ENCODE measurements around the gene FMNL2. TPM values are rescaled to one million over a fixed set of nuclear protein-coding genes. Genes with fewer than 3 reads are reported as not detected.

FMNL2 gene
- total RNA-seq, 1 donor from 2014 or later = 34.3 TPM

- TF ChIP-seq CTCF (IDR thresholded peaks at IDR 0.05; ENCODE audit: insufficient read depth, low read depth, low read length) (no peak), EZH2 (IDR thresholded peaks at IDR 0.05; ENCODE audit: insufficient read depth, low read length) (no peak)
- Histone ChIP-seq H3K79me2 (ENCODE audit: insufficient read depth, low read length) (peaks cover 81% of the 10 kb centered on the region), H3K4me2 (ENCODE audit: low read length) (no peak overlapping the region), H3K27me3 (ENCODE audit: insufficient read depth, low read length) (no peaks in the 10 kb centered on the region), H3K9ac (ENCODE audit: low read length) (no peak overlapping the region), H3K36me3 (ENCODE audit: insufficient read depth, low read length) (no peaks in the 10 kb centered on the region), H3K27ac (ENCODE audit: low read depth, low read length) (no peak overlapping the region), H3K4me1 (ENCODE audit: insufficient read depth, low read length) (peaks cover 26% of the 10 kb centered on the region), H3K4me3 (ENCODE audit: insufficient read depth, low read depth, low read length) (no peak overlapping the region), H2AFZ (ENCODE audit: low read depth, low read length) (no peak overlapping the region), H4K20me1 (ENCODE audit: insufficient read depth, low read length) (peaks cover 40% of the 10 kb centered on the region), H3K9me3 (ENCODE audit: insufficient read depth, low read depth, low read length) (no peaks in the 10 kb centered on the region)
- H3K27ac Mint-ChIP-seq (ENCODE audit: unreplicated experiment) = no peak overlapping the region
- no peaks in the 10 kb centered on the region for H3K9me3 Mint-ChIP-seq (ENCODE audit: unreplicated experiment)
- FAIRE-seq = no peak
- H3K4me3 Mint-ChIP-seq (ENCODE audit: unreplicated experiment) = no peak overlapping the region
- H3K27me3 Mint-ChIP-seq (ENCODE audit: low read depth, unreplicated experiment) = no peaks in the 10 kb centered on the region
- peak; percentile 40 for DNase-seq (ENCODE audit: low read depth)
- H3K36me3 Mint-ChIP-seq (ENCODE audit: low read depth, unreplicated experiment) = no peaks in the 10 kb centered on the region
- peaks cover 63% of the 10 kb centered on the region for H3K4me1 Mint-ChIP-seq (ENCODE audit: low read depth, unreplicated experiment)
Measured at GRCh38 chr2:152402780-152403759, 68.1 kb downstream of the FMNL2 start.

DNA sequence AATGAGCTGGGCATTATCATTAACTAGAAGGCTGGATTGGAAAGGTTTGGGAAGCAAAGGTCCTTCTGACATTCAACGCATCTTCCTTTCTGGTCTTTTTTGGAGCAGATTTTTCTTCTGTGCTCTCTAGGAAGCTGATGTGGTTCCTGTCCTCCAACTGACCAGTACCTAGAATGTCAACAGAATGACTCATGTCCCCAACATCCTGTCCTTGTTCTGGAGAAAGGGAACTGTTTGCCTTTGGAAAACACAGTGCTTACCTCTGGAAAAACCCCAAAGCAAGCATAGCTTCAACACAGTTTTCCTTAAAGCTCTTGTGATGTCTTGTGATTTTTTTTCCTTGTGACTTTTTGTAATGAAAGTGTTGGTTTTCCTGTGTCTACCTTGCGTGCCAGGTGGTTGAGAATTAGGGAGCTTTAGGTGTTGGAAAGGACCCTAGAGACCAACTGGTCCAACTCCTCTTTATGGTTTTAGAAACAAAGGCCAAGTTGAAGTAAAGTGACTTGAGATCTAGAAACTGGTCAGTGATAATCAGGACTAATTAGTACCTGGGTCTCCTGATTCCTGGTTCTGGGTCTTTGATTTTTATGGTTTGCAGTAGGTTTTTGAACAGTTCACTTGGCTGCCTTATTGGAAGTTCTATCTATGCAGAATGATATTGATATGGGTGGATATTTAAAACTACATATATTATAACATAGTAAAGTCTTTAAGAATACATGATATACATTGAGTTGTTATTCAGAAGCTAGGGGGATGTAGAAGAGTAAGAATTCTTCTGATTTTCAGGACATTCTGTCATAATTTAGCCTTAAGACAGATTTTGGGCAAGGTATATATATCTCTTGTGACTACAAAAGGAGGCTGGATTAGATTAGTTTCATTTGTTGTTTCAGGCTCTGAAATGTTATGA is 70.5 kb downstream of the FMNL2 start:
- H3K4me1 ChIP-seq (ENCODE audit: insufficient read depth, low read length) = peaks cover 26% of the 10 kb centered on the region
- Mint-ChIP-seq H3K27me3 (ENCODE audit: low read depth, unreplicated experiment) (no peaks in the 10 kb centered on the region), H3K27ac (ENCODE audit: unreplicated experiment) (peak overlapping the region; percentile 55), H3K4me1 (ENCODE audit: low read depth, unreplicated experiment) (peaks cover 73% of the 10 kb centered on the region), H3K9me3 (ENCODE audit: unreplicated experiment) (no peaks in the 10 kb centered on the region), H3K4me3 (ENCODE audit: unreplicated experiment) (no peak overlapping the region), H3K36me3 (ENCODE audit: low read depth, unreplicated experiment) (no peaks in the 10 kb centered on the region)
- TF ChIP-seq EZH2 (IDR thresholded peaks at IDR 0.05; ENCODE audit: insufficient read depth, low read length) = no peak
- no peaks in the 10 kb centered on the region for H3K27me3 ChIP-seq (ENCODE audit: insufficient read depth, low read length)
- no peaks in the 10 kb centered on the region for H3K36me3 ChIP-seq (ENCODE audit: insufficient read depth, low read length)
- H3K4me2 ChIP-seq (ENCODE audit: low read length) = peak overlapping the region; percentile 45
- H3K9ac ChIP-seq (ENCODE audit: low read length) = no peak overlapping the region
- H4K20me1 ChIP-seq (ENCODE audit: insufficient read depth, low read length) = peaks cover 35% of the 10 kb centered on the region
- DNase-seq (ENCODE audit: low read depth) = peak; percentile 26
- no peak overlapping the region for H3K27ac ChIP-seq (ENCODE audit: low read depth, low read length)
- H3K9me3 ChIP-seq (ENCODE audit: insufficient read depth, low read depth, low read length) = no peaks in the 10 kb centered on the region
- no peak overlapping the region for H2AFZ ChIP-seq (ENCODE audit: low read depth, low read length)
- H3K79me2 ChIP-seq (ENCODE audit: insufficient read depth, low read length) = peaks cover 79% of the 10 kb centered on the region
- no peak overlapping the region for H3K4me3 ChIP-seq (ENCODE audit: insufficient read depth, low read depth, low read length)
- FAIRE-seq = no peak

- Histone ChIP-seq H2AFZ (ENCODE audit: low read depth, low read length) (no peak overlapping the region), H3K4me1 (ENCODE audit: insufficient read depth, low read length) (peaks cover 26% of the 10 kb centered on the region), H3K36me3 (ENCODE audit: insufficient read depth, low read length) (no peaks in the 10 kb centered on the region), H3K9me3 (ENCODE audit: insufficient read depth, low read depth, low read length) (no peaks in the 10 kb centered on the region), H3K9ac (ENCODE audit: low read length) (no peak overlapping the region), H4K20me1 (ENCODE audit: insufficient read depth, low read length) (peaks cover 29% of the 10 kb centered on the region), H3K4me3 (ENCODE audit: insufficient read depth, low read depth, low read length) (no peak overlapping the region), H3K27ac (ENCODE audit: low read depth, low read length) (no peak overlapping the region), H3K4me2 (ENCODE audit: low read length) (peak overlapping the region; percentile 72), H3K79me2 (ENCODE audit: insufficient read depth, low read length) (peaks cover 82% of the 10 kb centered on the region), H3K27me3 (ENCODE audit: insufficient read depth, low read length) (no peaks in the 10 kb centered on the region)
- H3K4me3 Mint-ChIP-seq (ENCODE audit: unreplicated experiment) = no peak overlapping the region
- H3K27me3 Mint-ChIP-seq (ENCODE audit: low read depth, unreplicated experiment) = no peaks in the 10 kb centered on the region
- no peak overlapping the region for H3K27ac Mint-ChIP-seq (ENCODE audit: unreplicated experiment)
- TF ChIP-seq EZH2 (IDR thresholded peaks at IDR 0.05; ENCODE audit: insufficient read depth, low read length) (no peak), CTCF (IDR thresholded peaks at IDR 0.05; ENCODE audit: insufficient read depth, low read depth, low read length) (no peak)
- FAIRE-seq = no peak
- H3K36me3 Mint-ChIP-seq (ENCODE audit: low read depth, unreplicated experiment) = no peaks in the 10 kb centered on the region
- H3K9me3 Mint-ChIP-seq (ENCODE audit: unreplicated experiment) = no peaks in the 10 kb centered on the region
- H3K4me1 Mint-ChIP-seq (ENCODE audit: low read depth, unreplicated experiment) = peaks cover 72% of the 10 kb centered on the region
- DNase-seq (ENCODE audit: low read depth) = no peak
Measured at GRCh38 chr2:152406119-152406835, 71.3 kb downstream of the FMNL2 start.

Data from astrocyte (in vitro differentiated cells and primary cell).